Sigmoid colon (tissue), 3 donors: Measurements from ENCODE around the gene CCDC7.

ENCODE experiments used
- CTCF ChIP-seq, 4 experiments: fragments of 450-650 bp in 3 of 4; fragments of 200-600 bp in 1 of 4; IDR thresholded peaks; one replicate each; pipeline ENCODE4 v1.5.1; 2016 to 2019; ENCODE audit warnings: antibody characterized with exemption in 4 of 4, mild to moderate bottlenecking in 3 of 4, moderate library complexity in 2 of 4
- POLR2A ChIP-seq, 2 donors: fragments of 450-650 bp; IDR thresholded peaks; one replicate each; pipeline ENCODE4 v1.6.1; 2016; ENCODE audit warnings: antibody characterized with exemption in 2 of 2, mild to moderate bottlenecking in 2 of 2, moderate library complexity in 2 of 2

GRCh38 chr10:32577448-32577847, 131.5 kb downstream of the CCDC7 start:
- TF ChIP-seq CTCF (IDR thresholded peaks at IDR 0.05) (no peak), POLR2A (IDR thresholded peaks at IDR 0.05) (no peak)
